NOMO-1 (cell line): Measurements from ENCODE around the gene RPS6KA5.
"Not testable (repeated sequence)": the region's sequence is repeated elsewhere in the genome, so short reads cannot be mapped to it uniquely, and the experiment has no call there.

Experiments
- DNase-seq, 2 experiments: peaks; one replicate each; lab custom pipeline; 2025; ENCODE audit not compliant: unreplicated experiment in 2 of 2; lab: John Stamatoyannopoulos, UW

The RPS6KA5 gene

GRCh38 chr14:90842726-90843125, 217.7 kb downstream of the RPS6KA5 start:
- DNase-seq, result no peak

- not testable (repeated sequence) for DNase-seq
These were observed 219.8 kb downstream of the RPS6KA5 start for GRCh38 chr14:90840667-90841066.

GRCh38 chr14:90839889-90840266, 220.6 kb downstream of the RPS6KA5 start:
- DNase-seq, result no peak

- DNase-seq, result no peak
These were observed 221.2 kb downstream of the RPS6KA5 start for GRCh38 chr14:90839024-90839888.

GRCh38 chr14:90838531-90838930, 221.9 kb downstream of the RPS6KA5 start:
- DNase-seq, result not testable (repeated sequence)

GRCh38 chr14:90837355-90837754, 223.1 kb downstream of the RPS6KA5 start:
- no peak for DNase-seq

- no peak for DNase-seq
These were observed 223.8 kb downstream of the RPS6KA5 start for GRCh38 chr14:90836692-90837063.

GRCh38 chr14:90831821-90832220, 228.6 kb downstream of the RPS6KA5 start:
- no peak for DNase-seq

GRCh38 chr14:90830931-90831701, 229.3 kb downstream of the RPS6KA5 start:
- no peak for DNase-seq

- DNase-seq, result no peak
These were observed 230.8 kb downstream of the RPS6KA5 start for GRCh38 chr14:90829677-90830076.

- DNase-seq, result peak; percentile 26 to 62
These were observed 231.6 kb downstream of the RPS6KA5 start for GRCh38 chr14:90828642-90829487.

- peak; percentile 95 to 96 for DNase-seq
These were observed 232.4 kb downstream of the RPS6KA5 start for GRCh38 chr14:90827919-90828610.

- not testable (repeated sequence) for DNase-seq
These were observed 236.9 kb downstream of the RPS6KA5 start for GRCh38 chr14:90823542-90823941.

- peak in 1 of 2 experiments; percentile 9 for DNase-seq
These were observed 239.5 kb downstream of the RPS6KA5 start for GRCh38 chr14:90820958-90821357.

- no peak for DNase-seq
These were observed 240.6 kb downstream of the RPS6KA5 start for GRCh38 chr14:90819734-90820393.

GRCh38 chr14:90818715-90819114, 241.7 kb downstream of the RPS6KA5 start:
- no peak for DNase-seq

GRCh38 chr14:90816681-90817436, 243.6 kb downstream of the RPS6KA5 start:
- DNase-seq, result no peak

GRCh38 chr14:90815822-90816662, 244.4 kb downstream of the RPS6KA5 start, which contains the start of gene TTC7B:
TTC7B (minus strand) TSS chr14:90816430; CDS start chr14:90816295, 135 bp downstream.
- DNase-seq, result peak; percentile 22 to 29
